ENCODE measurements around the gene FAM131A. TPM values are rescaled to one million over a fixed set of nuclear protein-coding genes. Genes with fewer than 3 reads are reported as not detected.

Gene FAM131A
- total and polyA plus RNA-seq, 2 donors = 3.4 to 11.7 TPM

DNA sequence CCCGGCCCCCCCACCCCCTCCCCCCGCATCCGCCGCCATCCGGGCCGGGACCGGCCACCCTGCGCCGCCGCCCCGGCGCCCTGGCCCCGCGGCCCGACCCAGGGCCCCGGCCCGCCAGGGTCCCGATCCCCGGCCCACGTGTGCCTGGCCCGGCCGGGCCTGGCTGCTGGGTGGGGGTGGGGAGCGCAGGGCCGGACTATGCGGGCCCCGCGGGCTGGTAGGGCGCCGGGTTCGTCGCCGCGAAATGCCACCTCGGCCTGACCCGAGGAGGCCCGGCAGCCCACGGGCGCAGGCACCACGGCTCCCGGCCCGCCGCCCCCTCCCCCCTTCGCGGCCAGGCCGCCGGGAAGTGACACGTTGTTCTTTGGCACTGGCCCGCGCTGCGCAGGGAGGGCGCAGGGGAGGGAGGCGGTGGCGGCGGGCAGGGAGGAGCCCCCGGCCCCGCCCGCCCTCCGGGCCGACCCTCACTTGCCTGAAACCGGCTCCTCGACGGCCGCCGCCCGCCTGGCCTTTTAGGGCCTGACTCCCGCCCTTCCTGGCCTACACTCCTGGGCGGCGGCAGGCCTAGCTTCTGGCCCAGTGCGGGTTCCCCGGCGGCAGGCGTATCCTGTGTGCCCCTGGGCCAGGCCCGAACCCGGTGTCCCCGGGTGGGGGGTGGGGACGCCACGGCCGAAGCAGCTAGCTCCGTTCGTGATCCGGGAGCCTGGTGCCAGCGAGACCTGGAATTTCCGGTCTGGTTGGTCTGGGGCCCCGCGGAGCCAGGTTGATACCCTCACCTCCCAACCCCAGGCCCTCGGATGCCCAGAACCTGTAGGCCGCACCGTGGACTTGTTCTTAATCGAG lies 22.5 kb upstream of the FAM131A start:
- peak in 3 of 9 donors; percentile 26 to 56 (median 48) for DNase-seq (ENCODE audit: low read depth in 6 of 9, low spot score in 9 of 9)
- Histone ChIP-seq H3K36me3 (ENCODE audit: control insufficient read depth in 2 of 2, insufficient read depth in 2 of 2, low read length in 1 of 2) (peaks cover 25 to 30% of the 10 kb centered on the region in 2 donors), H3K27me3 (ENCODE audit: control insufficient read depth in 2 of 2, insufficient read depth in 1 of 2, low read length in 1 of 2) (no peaks in the 10 kb centered on the region), H3K4me1 (ENCODE audit: control insufficient read depth in 2 of 2, insufficient read depth in 2 of 2, low read length in 2 of 2) (peaks cover 12 to 20% of the 10 kb centered on the region in 2 donors), H3K9me3 (ENCODE audit: control insufficient read depth in 2 of 2, insufficient read depth in 1 of 2, low read length in 1 of 2) (no peaks in the 10 kb centered on the region), H3K27ac (ENCODE audit: low read depth in 1 of 2, low read length in 1 of 2) (peak overlapping the region; percentile 67 to 91), H3K4me3 (ENCODE audit: low read length in 2 of 2) (peak overlapping the region; percentile 74 to 96)
- WGBS = 2% methylated on average over 89 of the region's 89 CpGs

GRCh38 chr3:184315543-184315867 lies 21.9 kb upstream of the FAM131A start:
- H3K4me1 ChIP-seq (ENCODE audit: control insufficient read depth in 2 of 2, insufficient read depth in 2 of 2, low read length in 2 of 2) = peaks cover 12 to 20% of the 10 kb centered on the region in 2 donors
- peaks cover 27 to 35% of the 10 kb centered on the region in 2 donors for H3K36me3 ChIP-seq (ENCODE audit: control insufficient read depth in 2 of 2, insufficient read depth in 2 of 2, low read length in 1 of 2)
- H3K27ac ChIP-seq (ENCODE audit: low read depth in 1 of 2, low read length in 1 of 2) = peak overlapping the region; percentile 67 to 91
- H3K27me3 ChIP-seq (ENCODE audit: control insufficient read depth in 2 of 2, insufficient read depth in 1 of 2, low read length in 1 of 2) = no peaks in the 10 kb centered on the region
- no peaks in the 10 kb centered on the region for H3K9me3 ChIP-seq (ENCODE audit: control insufficient read depth in 2 of 2, insufficient read depth in 1 of 2, low read length in 1 of 2)
- WGBS = 61% methylated on average over 6 of the region's 6 CpGs
- H3K4me3 ChIP-seq (ENCODE audit: low read length in 2 of 2) = peak overlapping the region; percentile 74 to 96
- DNase-seq (ENCODE audit: low read depth in 6 of 9, low spot score in 9 of 9) = no peak

DNA sequence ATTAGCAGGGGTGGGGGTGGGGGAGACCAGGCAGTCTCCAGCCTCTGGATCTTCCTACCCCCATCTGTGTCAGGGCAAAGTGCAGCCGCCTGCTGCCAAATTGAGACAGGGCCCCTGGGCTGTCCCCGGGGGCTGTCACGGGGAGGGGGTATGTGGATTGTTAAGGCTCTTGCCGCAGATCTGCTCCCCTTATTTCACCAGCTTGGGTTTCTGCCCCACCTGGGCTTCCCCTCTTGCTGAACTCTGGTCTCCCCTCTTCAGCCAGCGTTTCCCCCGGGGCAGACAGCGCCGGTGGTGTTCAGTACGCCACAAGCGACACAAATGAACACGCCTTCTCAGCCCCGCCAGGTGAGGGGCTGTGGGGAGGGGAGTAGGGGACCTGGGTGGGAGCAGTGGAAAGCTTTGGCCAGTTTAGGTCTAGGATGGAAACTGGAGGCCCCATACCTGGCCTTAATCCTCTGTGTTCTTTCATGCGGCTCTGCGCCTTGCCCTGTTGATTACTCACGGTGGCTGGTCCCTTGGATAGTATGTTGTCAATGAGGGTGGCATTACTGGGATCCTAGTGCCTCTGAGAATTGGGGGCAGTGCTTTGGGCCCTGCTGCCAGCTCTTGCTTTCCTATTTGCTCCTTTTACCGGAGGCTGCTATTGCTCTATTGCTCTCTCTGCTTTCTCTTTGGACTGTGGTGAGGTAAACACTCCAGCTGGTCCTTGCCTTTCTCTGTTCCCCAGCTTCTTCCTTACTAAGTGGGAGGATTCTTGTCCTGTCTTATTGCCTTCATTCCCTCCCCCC lies 21.3 kb upstream of the FAM131A start:
- H3K27me3 ChIP-seq (ENCODE audit: control insufficient read depth in 2 of 2, insufficient read depth in 1 of 2, low read length in 1 of 2) = no peaks in the 10 kb centered on the region
- H3K9me3 ChIP-seq (ENCODE audit: control insufficient read depth in 2 of 2, insufficient read depth in 1 of 2, low read length in 1 of 2) = no peaks in the 10 kb centered on the region
- H3K4me1 ChIP-seq (ENCODE audit: control insufficient read depth in 2 of 2, insufficient read depth in 2 of 2, low read length in 2 of 2) = peaks cover 12 to 20% of the 10 kb centered on the region in 2 donors
- no peak for DNase-seq (ENCODE audit: low read depth in 6 of 9, low spot score in 9 of 9)
- 89% methylated on average over 16 of the region's 16 CpGs for WGBS
- peak overlapping the region in 1 of 2 donors; percentile 21 for H3K27ac ChIP-seq (ENCODE audit: low read depth in 1 of 2, low read length in 1 of 2)
- peak overlapping the region; percentile 74 to 96 for H3K4me3 ChIP-seq (ENCODE audit: low read length in 2 of 2)
- H3K36me3 ChIP-seq (ENCODE audit: control insufficient read depth in 2 of 2, insufficient read depth in 2 of 2, low read length in 1 of 2) = peaks cover 33 to 41% of the 10 kb centered on the region in 2 donors

- Histone ChIP-seq H3K27me3 (ENCODE audit: control insufficient read depth in 2 of 2, insufficient read depth in 1 of 2, low read length in 1 of 2) (no peaks in the 10 kb centered on the region), H3K9me3 (ENCODE audit: control insufficient read depth in 2 of 2, insufficient read depth in 1 of 2, low read length in 1 of 2) (no peaks in the 10 kb centered on the region), H3K4me1 (ENCODE audit: control insufficient read depth in 2 of 2, insufficient read depth in 2 of 2, low read length in 2 of 2) (peaks cover 12 to 20% of the 10 kb centered on the region in 2 donors), H3K27ac (ENCODE audit: low read depth in 1 of 2, low read length in 1 of 2) (no peak overlapping the region), H3K4me3 (ENCODE audit: low read length in 2 of 2) (no peak overlapping the region), H3K36me3 (ENCODE audit: control insufficient read depth in 2 of 2, insufficient read depth in 2 of 2, low read length in 1 of 2) (peaks cover 40 to 48% of the 10 kb centered on the region in 2 donors)
- 94% methylated on average over 7 of the region's 7 CpGs for WGBS
- DNase-seq (ENCODE audit: low read depth in 6 of 9, low spot score in 9 of 9) = no peak
Observed at GRCh38 chr3:184316792-184317191, 20.6 kb upstream of the FAM131A start.

- DNase-seq (ENCODE audit: low read depth in 6 of 9, low spot score in 9 of 9) = no peak
- H3K4me3 ChIP-seq (ENCODE audit: low read length in 2 of 2) = no peak overlapping the region
- H3K27ac ChIP-seq (ENCODE audit: low read depth in 1 of 2, low read length in 1 of 2) = no peak overlapping the region
Observed at GRCh38 chr3:184317201-184317600, 20.2 kb upstream of the FAM131A start.

GRCh38 chr3:184320104-184320445 lies 17.3 kb upstream of the FAM131A start:
- Histone ChIP-seq H3K4me1 (ENCODE audit: control insufficient read depth in 2 of 2, insufficient read depth in 2 of 2, low read length in 2 of 2) (peaks cover 12 to 20% of the 10 kb centered on the region in 2 donors), H3K4me3 (ENCODE audit: low read length in 2 of 2) (no peak overlapping the region), H3K27ac (ENCODE audit: low read depth in 1 of 2, low read length in 1 of 2) (no peak overlapping the region), H3K36me3 (ENCODE audit: control insufficient read depth in 2 of 2, insufficient read depth in 2 of 2, low read length in 1 of 2) (peaks cover 72 to 80% of the 10 kb centered on the region in 2 donors), H3K27me3 (ENCODE audit: control insufficient read depth in 2 of 2, insufficient read depth in 1 of 2, low read length in 1 of 2) (no peaks in the 10 kb centered on the region), H3K9me3 (ENCODE audit: control insufficient read depth in 2 of 2, insufficient read depth in 1 of 2, low read length in 1 of 2) (no peaks in the 10 kb centered on the region)
- DNase-seq (ENCODE audit: low read depth in 6 of 9, low spot score in 9 of 9) = no peak
- WGBS = 65% methylated on average over 4 of the region's 4 CpGs

More at GRCh38 chr3:184317201-184317600, 20.2 kb upstream of the FAM131A start:
- no peaks in the 10 kb centered on the region for H3K9me3 ChIP-seq (ENCODE audit: control insufficient read depth in 2 of 2, insufficient read depth in 1 of 2, low read length in 1 of 2)
- WGBS = 93% methylated on average over 5 of the region's 5 CpGs
- H3K27me3 ChIP-seq (ENCODE audit: control insufficient read depth in 2 of 2, insufficient read depth in 1 of 2, low read length in 1 of 2) = no peaks in the 10 kb centered on the region
- H3K36me3 ChIP-seq (ENCODE audit: control insufficient read depth in 2 of 2, insufficient read depth in 2 of 2, low read length in 1 of 2) = peaks cover 44 to 52% of the 10 kb centered on the region in 2 donors
- H3K4me1 ChIP-seq (ENCODE audit: control insufficient read depth in 2 of 2, insufficient read depth in 2 of 2, low read length in 2 of 2) = peaks cover 12 to 20% of the 10 kb centered on the region in 2 donors

DNA sequence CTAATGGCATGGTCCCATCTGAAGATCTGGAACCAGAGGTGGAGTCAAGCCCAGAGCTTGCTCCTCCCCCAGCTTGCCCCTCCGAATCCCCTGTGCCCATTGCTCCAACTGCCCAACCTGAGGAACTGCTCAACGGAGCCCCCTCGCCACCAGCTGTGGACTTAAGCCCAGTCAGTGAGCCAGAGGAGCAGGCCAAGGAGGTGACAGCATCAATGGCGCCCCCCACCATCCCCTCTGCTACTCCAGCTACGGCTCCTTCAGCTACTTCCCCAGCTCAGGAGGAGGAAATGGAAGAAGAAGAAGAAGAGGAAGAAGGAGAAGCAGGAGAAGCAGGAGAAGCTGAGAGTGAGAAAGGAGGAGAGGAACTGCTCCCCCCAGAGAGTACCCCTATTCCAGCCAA lies 15.7 kb upstream of the FAM131A start:
- DNase-seq (ENCODE audit: low read depth in 6 of 9, low spot score in 9 of 9) = no peak
- H3K27ac ChIP-seq (ENCODE audit: low read depth in 1 of 2, low read length in 1 of 2) = no peak overlapping the region
- H3K9me3 ChIP-seq (ENCODE audit: control insufficient read depth in 2 of 2, insufficient read depth in 1 of 2, low read length in 1 of 2) = no peaks in the 10 kb centered on the region
- H3K27me3 ChIP-seq (ENCODE audit: control insufficient read depth in 2 of 2, insufficient read depth in 1 of 2, low read length in 1 of 2) = no peaks in the 10 kb centered on the region
- 99% methylated on average over 5 of the region's 5 CpGs for WGBS
- H3K4me1 ChIP-seq (ENCODE audit: control insufficient read depth in 2 of 2, insufficient read depth in 2 of 2, low read length in 2 of 2) = peaks cover 2 to 4% of the 10 kb centered on the region in 2 donors
- no peak overlapping the region for H3K4me3 ChIP-seq (ENCODE audit: low read length in 2 of 2)
- peaks cover 85 to 93% of the 10 kb centered on the region in 2 donors for H3K36me3 ChIP-seq (ENCODE audit: control insufficient read depth in 2 of 2, insufficient read depth in 2 of 2, low read length in 1 of 2)

- Histone ChIP-seq H3K4me1 (ENCODE audit: control insufficient read depth in 2 of 2, insufficient read depth in 2 of 2, low read length in 2 of 2) (peaks cover 2 to 4% of the 10 kb centered on the region in 2 donors), H3K36me3 (ENCODE audit: control insufficient read depth in 2 of 2, insufficient read depth in 2 of 2, low read length in 1 of 2) (peaks cover 85 to 93% of the 10 kb centered on the region in 2 donors), H3K4me3 (ENCODE audit: low read length in 2 of 2) (no peak overlapping the region), H3K27ac (ENCODE audit: low read depth in 1 of 2, low read length in 1 of 2) (no peak overlapping the region), H3K9me3 (ENCODE audit: control insufficient read depth in 2 of 2, insufficient read depth in 1 of 2, low read length in 1 of 2) (no peaks in the 10 kb centered on the region), H3K27me3 (ENCODE audit: control insufficient read depth in 2 of 2, insufficient read depth in 1 of 2, low read length in 1 of 2) (no peaks in the 10 kb centered on the region)
- DNase-seq (ENCODE audit: low read depth in 6 of 9, low spot score in 9 of 9) = no peak
- WGBS = 98% methylated on average over 20 of the region's 20 CpGs
Observed at GRCh38 chr3:184322731-184323487, 14.5 kb upstream of the FAM131A start.
